ENCODE results near the gene MICAL3.
"Not testable (repeated sequence)": the region's sequence is repeated elsewhere in the genome, so short reads cannot be mapped to it uniquely, and the experiment has no call there.

MICAL3 gene

GRCh38 chr22:17939579-17939978 lies 84.8 kb downstream of the MICAL3 start:
- DNase-seq (ENCODE audit: low read depth in 2 of 2, low spot score in 1 of 2), result no peak

- DNase-seq (ENCODE audit: low read depth in 2 of 2, low spot score in 1 of 2), result no peak
Measured at GRCh38 chr22:17939011-17939410, 85.3 kb downstream of the MICAL3 start.

GRCh38 chr22:17938484-17938924 lies 85.9 kb downstream of the MICAL3 start:
- DNase-seq (ENCODE audit: low read depth in 2 of 2, low spot score in 1 of 2), result no peak

GRCh38 chr22:17932457-17932856 lies 91.9 kb downstream of the MICAL3 start:
- not testable (repeated sequence) for DNase-seq (ENCODE audit: low read depth in 2 of 2, low spot score in 1 of 2)

DNA sequence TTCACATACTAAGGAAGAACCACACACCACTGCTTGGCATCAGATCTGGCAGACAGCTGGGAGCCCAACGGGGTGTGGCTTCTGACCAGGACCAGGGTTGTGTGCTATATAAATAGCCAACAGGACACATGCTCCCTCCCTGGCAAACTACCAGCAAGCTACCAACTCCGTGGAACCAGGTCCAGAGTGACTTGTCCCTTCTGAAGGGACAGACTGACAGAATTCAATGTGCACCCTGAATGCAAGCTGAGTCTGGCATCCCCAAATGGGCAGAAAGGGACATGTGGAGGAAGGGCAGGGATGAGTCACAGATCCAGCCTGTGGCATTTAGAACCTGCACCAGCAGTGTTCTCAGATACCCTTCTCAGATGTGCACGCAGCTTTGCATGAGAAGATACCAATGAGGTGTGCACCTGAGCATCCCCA lies 92.9 kb downstream of the MICAL3 start:
- no peak for DNase-seq (ENCODE audit: low read depth in 2 of 2, low spot score in 1 of 2)

GRCh38 chr22:17930455-17931313 lies 93.7 kb downstream of the MICAL3 start:
- no peak for DNase-seq (ENCODE audit: low read depth in 2 of 2, low spot score in 1 of 2)

DNA sequence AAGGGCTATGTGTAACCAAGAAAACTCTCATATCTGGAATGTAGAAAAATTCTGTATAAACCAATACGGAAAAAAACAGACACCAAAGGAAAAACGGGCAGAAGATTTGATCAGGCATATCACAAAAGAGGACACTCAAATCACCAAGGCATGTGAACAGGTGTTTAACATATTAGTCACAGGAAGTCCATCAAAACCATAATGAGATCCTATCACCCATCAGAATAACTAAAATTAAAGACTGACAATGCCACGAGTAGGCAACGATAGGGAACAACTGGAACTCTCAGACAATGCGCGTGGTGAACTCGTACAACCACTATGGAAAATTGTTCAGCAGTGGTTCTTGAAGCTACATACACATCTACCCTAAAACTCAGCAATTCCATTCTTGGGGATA lies 94.5 kb downstream of the MICAL3 start:
- no peak for DNase-seq (ENCODE audit: low read depth in 2 of 2, low spot score in 1 of 2)

GRCh38 chr22:17928391-17928790 lies 96.0 kb downstream of the MICAL3 start:
- no peak for DNase-seq (ENCODE audit: low read depth in 2 of 2, low spot score in 1 of 2)

- no peak for DNase-seq (ENCODE audit: low read depth in 2 of 2, low spot score in 1 of 2)
Measured at GRCh38 chr22:17927062-17927461, 97.3 kb downstream of the MICAL3 start.

GRCh38 chr22:17926516-17926915 lies 97.8 kb downstream of the MICAL3 start:
- no peak for DNase-seq (ENCODE audit: low read depth in 2 of 2, low spot score in 1 of 2)

DNA sequence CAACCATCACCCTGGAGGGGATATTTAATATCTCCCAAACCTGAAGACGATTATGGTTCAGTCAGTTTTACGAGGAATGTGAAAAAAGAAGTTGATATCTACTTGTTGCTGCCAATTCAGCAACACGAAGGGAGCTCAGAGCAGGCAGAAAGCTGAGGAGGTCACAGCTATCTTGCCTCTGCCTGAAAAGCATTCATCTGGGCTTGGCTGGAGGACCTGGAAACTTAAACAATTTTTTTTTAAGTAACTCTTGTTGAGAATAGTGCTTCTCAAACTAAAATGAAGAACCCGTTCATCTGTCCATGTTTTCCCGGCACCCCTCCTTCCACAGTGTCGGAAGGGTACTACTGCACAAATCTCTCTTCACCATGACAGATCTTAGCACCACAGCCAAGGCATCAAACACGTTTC lies 98.9 kb downstream of the MICAL3 start:
- no peak for DNase-seq (ENCODE audit: low read depth in 2 of 2, low spot score in 1 of 2)

GRCh38 chr22:17924735-17925364 lies 99.5 kb downstream of the MICAL3 start:
- no peak for DNase-seq (ENCODE audit: low read depth in 2 of 2, low spot score in 1 of 2)

GRCh38 chr22:17924076-17924475 lies 100.3 kb downstream of the MICAL3 start:
- DNase-seq (ENCODE audit: low read depth in 2 of 2, low spot score in 1 of 2), result no peak

DNA sequence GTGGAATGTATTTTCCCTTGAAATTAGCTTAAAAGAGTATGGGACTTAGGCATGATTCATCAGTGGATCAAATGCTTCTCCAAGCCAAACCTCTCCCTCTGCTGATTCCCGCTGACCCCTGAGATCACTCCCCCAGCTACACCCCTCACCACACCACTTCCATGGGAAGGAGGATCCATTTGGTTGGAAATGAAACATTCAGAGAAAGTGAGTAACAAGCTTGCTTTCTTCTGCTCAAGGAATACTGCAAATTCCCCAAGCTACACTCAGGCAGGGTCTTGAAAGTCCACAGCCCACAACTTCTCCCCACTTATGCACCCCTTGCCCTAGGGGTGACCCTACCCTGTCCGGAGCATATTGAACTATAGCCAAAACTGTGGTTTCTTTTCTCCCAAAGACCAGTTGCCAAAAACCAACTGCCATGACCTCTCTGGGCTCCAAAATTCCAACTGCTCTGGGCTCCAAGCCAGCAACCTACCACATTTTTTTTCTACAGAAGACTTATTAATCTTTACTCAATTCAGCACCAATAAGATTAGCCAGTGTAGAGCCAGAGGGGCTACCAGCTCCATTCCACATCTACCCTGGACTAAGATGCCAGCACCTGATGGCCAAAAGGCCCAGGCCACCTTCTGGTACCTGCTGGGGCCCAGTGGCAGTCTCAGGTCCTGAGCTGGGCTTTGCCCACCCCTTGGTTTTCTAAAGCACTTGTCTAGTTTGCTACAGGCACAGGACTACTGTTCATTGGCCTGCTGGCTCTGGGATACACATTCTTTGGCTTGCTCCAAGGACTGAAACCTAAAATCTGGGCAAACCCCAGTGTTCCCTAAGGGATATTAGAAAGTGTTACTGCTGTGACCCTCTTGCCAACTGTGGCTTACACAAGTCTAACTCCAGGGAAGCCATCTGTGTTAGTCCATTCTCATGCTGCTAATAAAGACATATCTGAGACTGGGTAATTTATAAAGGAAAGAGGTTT lies 101.1 kb downstream of the MICAL3 start:
- no peak for DNase-seq (ENCODE audit: low read depth in 2 of 2, low spot score in 1 of 2)

DNA sequence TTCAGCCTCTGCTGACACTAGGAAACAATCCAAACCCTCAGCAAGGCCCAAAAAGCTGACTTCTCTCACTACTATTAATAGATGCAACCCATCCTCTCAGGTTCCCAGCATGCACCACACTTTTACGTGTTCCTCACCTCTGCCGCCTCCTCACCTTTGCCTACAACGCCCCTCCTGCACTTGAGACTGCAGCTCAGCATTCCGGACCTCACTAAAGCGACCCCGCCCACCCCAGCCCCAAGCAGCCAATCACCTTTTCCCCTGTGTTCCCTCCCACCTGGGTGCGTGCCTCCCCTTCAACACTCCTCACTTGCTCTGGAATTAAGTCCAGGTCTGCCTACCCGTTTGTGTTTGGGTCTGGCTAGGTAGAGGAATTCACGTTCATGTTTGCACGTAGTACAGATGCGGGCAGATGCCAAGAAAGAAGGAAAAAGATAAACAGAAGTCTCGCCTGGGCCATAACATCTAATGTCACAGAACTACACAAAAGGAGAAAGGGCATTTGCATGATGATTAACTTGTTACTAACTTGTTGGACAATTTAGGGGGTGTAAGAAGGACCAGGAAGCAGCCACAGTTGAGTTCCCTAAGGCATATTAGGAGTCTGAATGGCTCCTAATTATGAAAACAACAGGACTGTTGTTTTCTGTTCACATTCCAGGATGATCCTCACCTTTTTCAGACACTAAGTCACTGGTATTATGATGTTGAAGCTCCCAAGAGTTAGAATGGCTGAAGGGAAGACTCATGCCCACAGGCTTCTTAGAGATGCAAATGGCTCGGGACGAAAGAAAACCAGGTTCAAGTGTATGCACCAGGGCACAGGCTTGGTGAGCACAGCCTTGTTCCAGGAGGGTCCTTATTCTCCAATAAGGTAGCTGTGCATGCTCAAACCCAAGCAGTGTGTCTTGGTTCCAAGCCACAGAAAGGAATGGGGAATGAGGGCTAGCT lies 102.2 kb downstream of the MICAL3 start:
- no peak for DNase-seq (ENCODE audit: low read depth in 2 of 2, low spot score in 1 of 2)

- DNase-seq (ENCODE audit: low read depth in 2 of 2, low spot score in 1 of 2), result no peak
Measured at GRCh38 chr22:17920992-17921650, 103.2 kb downstream of the MICAL3 start.

DNA sequence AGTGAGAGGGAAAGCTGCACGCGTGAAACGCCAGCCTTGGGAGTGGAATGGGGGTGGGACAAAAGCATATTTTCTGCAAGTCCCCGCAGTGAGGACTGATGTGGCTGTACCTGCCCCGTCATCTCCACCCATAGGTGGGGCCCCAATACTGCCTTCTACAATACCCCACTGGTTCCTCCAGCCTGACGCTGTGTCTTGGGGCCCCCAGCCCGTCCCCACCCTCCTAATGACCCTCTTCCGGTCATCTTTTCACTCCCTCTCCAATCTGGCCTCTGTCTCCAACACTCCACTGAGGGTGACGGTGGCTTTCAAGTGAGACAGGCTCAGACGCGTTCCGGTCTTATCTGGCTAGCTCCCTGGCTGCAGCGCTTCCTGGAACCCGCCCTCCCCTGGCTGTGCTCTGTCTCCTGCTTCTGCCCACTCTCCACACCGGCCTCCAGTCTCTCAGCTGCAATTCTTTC lies 104.2 kb downstream of the MICAL3 start:
- DNase-seq (ENCODE audit: low read depth in 2 of 2, low spot score in 1 of 2), result no peak

- no peak for DNase-seq (ENCODE audit: low read depth in 2 of 2, low spot score in 1 of 2)
Measured at GRCh38 chr22:17919276-17920144, 104.9 kb downstream of the MICAL3 start.

DNA sequence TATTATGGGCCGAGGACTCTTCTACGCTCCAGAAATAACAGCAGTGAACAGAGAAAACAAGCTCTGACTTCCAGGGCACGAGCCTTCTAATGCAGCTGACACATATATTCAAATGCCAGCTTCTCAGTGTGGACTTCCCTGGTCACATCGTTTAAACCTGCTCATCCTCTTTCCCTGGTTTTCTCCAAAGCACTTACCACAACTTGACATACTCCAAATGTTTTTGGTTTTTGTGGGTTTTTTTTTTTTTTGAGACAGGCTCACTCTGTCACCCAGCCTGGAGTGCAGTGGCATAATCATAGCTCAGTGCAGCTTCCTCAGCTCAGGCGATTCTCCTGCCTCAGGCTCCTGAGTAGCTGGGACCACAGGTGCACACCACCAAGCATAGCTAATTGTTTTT lies 105.5 kb downstream of the MICAL3 start:
- DNase-seq (ENCODE audit: low read depth in 2 of 2, low spot score in 1 of 2), result no peak
